NOMO-1 treated with DMSO at 0.1 percent for 48 hours (cell line): ENCODE results near the gene GAB1.

Source experiments
- DNase-seq: peaks from one replicate; lab custom pipeline; 2025; ENCODE audit not compliant: unreplicated experiment; lab: John Stamatoyannopoulos, UW

Gene GAB1

GRCh38 chr4:143383005-143383574, 46.4 kb downstream of the GAB1 start:
- peak; percentile 42 for DNase-seq

GRCh38 chr4:143384381-143384994, 47.8 kb downstream of the GAB1 start:
- DNase-seq, result no peak

GRCh38 chr4:143386812-143387211, 50.1 kb downstream of the GAB1 start:
- DNase-seq, result no peak

GRCh38 chr4:143389579-143390195, 53.0 kb downstream of the GAB1 start:
- DNase-seq, result peak; percentile 21

GRCh38 chr4:143390764-143391163, 54.1 kb downstream of the GAB1 start:
- DNase-seq, result no peak

- no peak for DNase-seq
Observed at GRCh38 chr4:143391261-143391660, 54.6 kb downstream of the GAB1 start.

GRCh38 chr4:143391895-143392294, 55.2 kb downstream of the GAB1 start:
- DNase-seq, result no peak

- no peak for DNase-seq
Observed at GRCh38 chr4:143393195-143393594, 56.5 kb downstream of the GAB1 start.

- DNase-seq, result no peak
Observed at GRCh38 chr4:143394739-143395453, 58.2 kb downstream of the GAB1 start.

- no peak for DNase-seq
Observed at GRCh38 chr4:143396695-143397094, 60.0 kb downstream of the GAB1 start.

GRCh38 chr4:143397335-143397734, 60.7 kb downstream of the GAB1 start:
- no peak for DNase-seq

- no peak for DNase-seq
Observed at GRCh38 chr4:143397887-143398286, 61.2 kb downstream of the GAB1 start.

- peak; percentile 26 for DNase-seq
Observed at GRCh38 chr4:143399113-143399949, 62.7 kb downstream of the GAB1 start.

GRCh38 chr4:143400082-143400481, 63.4 kb downstream of the GAB1 start:
- DNase-seq, result no peak

GRCh38 chr4:143402776-143403552, 66.3 kb downstream of the GAB1 start:
- DNase-seq, result no peak

GRCh38 chr4:143403553-143403820, 66.8 kb downstream of the GAB1 start:
- DNase-seq, result peak; percentile 5

- DNase-seq, result no peak
Observed at GRCh38 chr4:143404555-143404954, 67.9 kb downstream of the GAB1 start.

- DNase-seq, result no peak
Observed at GRCh38 chr4:143405075-143405730, 68.5 kb downstream of the GAB1 start.

GRCh38 chr4:143406523-143406922, 69.8 kb downstream of the GAB1 start:
- no peak for DNase-seq

- DNase-seq, result no peak
Observed at GRCh38 chr4:143407474-143407873, 70.8 kb downstream of the GAB1 start.
